CD1c-positive myeloid dendritic cell (primary cell): ENCODE measurements around the gene SOCS1.

Source experiments
- DNase-seq: peaks from one replicate; pipeline ENCODE4 v3.0.0-alpha.2; 2016; ENCODE audit errors: extremely low spot score

The SOCS1 gene

DNA sequence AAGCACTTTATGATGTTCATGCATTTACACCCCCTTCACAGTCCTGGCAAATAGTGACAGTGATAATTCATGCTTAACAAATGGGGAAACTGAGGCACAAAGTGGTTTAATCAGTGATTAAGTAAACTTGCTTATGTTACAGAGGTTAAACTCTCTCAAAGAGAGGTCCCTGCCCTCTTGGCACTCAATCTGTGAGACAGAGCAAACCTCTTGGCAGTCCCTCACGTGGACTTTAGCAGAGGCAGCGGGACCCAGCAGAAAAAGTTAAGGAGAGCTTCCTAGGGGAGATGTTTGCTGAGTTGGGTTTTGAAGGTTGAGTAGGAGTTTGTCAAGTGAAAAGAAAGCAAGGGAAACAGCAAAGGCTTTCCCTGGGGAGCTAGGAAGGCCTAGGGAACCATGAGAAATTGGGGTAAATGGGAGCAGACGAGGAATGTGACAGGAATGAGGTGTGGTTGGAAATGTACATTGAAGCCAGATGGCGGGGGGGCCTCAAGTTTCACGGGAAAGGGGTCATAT lies 10.7 kb downstream of the SOCS1 start:
- DNase-seq = no peak

DNA sequence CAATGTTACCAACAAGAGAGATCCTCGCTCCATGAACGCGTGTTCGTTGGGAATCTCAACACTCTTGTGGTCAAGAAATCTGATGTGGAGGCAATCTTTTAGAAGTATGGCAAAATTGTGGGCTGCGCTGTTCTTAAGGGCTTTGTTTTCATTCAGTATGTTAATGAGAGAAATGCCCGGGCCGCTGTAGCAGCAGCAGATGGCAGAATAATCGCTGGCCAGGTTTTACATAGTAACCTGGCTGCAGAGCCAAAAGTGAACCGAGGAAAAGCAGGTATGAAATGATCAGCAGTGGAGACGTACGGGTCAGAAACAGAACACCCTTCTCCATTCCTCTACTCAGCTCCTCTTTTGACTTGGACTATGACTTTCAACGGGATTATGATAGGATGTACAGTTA lies 13.3 kb downstream of the SOCS1 start:
- DNase-seq = no peak

DNA sequence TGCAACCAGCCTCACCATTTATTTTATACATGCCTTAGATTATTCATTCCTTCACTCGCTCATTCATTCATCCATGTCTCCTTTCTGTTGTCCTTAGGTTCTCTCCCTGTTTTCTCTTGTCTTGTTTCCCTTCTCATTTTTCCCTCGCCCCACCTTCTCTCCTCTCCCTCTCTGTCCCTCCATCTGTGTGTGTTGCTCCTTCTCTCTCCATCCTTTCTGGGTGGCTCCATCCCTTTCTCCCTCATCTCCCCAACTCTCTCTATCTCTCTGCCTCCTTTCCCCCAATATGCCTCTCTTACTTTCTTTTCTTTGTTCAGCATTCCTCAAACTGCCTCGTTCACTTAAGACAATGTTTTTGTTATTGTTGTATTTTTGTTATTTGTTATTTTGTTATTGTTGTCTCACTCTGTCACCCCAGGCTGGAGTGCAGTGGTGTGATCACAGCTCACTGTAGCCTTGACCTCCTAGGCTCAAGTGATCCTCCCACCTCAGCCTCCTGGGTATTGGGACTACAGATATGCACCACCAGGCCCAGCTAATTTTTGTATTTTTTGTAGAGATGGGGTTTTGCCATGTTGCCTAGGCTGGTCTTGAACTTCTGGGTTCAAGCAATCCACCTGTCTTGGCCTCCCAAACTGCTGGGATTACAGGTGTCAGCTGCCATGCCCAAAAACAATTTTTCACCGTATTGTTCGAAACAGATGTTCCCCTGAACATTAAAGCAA lies 14.4 kb downstream of the SOCS1 start:
- DNase-seq = no peak

- no peak for DNase-seq
Observed at GRCh38 chr16:11240636-11241473, 15.1 kb downstream of the SOCS1 start.

- no peak for DNase-seq
Observed at GRCh38 chr16:11239644-11240632, 16.1 kb downstream of the SOCS1 start.

DNA sequence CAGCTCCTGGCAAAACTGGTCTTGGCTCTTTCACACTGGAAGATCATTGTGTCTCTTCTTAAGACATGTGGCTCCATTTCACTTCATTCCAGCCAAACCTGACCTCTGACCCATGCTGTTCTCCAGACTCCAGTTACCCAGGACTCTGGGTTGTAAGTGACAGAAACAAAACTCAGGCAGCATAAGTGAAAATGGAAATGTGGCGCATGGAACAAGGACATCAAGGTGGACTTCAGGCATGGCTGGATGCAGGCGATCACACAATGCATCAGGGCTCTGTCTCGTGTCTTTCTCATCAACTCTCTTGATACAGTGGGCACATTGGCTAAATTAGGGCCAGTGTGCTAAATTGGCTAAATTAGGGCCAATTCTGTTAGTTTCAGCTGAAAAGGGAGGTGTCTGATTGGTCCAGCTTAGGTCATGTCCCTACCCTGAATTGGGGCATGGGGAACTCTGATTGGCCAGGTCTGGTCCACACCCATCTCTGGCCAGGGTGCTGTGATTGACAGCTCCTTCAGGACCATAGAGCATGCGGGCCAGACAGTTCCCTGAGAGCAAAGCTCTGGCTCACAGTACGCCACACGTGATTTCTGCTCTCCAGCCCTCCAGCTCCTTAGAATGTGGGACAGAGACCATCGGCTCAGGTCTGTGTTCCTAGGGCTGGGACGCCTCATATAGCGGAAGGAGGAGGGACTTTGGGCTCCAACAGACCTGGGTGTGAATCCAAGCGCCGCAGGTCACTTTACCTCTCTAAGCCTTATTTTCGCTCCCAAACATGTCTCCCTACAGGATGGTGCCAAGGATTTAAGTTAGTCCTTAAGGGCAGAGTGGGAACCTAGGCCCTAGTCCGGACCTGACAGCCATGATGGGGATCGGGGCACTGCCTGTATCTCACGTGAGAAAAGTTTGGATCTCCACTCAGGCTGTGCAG lies 17.5 kb downstream of the SOCS1 start:
- no peak for DNase-seq

DNA sequence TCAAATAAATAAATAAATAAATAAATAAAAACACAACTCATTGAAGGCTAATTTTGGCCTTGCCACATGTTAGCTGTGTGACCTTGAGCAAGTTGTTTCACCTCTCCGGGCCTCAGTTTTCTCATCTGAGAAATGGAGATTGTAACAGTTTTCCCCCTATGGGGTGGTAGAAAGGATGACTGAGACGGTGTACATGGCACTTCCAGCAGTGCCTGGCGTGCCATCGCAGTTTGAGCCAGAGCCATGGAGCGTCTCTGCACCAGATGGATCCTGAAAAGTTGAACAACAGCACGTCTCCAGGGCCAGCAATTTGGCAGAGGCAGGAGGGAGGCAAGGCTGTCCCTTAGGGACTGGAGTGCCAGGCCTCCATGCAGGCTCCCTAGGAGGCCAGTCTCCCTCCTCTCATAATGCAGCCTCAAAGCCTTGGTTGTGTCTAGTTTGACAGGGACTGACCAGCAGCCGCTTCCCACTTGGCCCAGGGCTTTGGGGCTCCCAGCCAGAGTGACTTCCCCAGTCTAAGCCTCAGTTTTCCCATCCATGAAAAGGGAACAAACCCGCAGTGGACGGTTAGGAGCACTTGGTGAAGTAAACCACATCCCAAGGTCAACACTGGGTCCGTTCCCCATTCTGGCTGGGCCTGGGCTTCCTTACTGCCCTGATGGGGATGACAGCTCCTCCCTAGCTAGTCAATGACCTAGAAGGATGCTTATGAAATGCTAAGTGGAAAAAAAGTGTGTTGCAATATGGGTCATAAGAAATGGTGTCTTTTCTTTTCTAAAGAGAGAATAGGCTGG lies 19.3 kb downstream of the SOCS1 start:
- peak; percentile 81 for DNase-seq

- no peak for DNase-seq
Observed at GRCh38 chr16:11235703-11235991, 20.4 kb downstream of the SOCS1 start.

DNA sequence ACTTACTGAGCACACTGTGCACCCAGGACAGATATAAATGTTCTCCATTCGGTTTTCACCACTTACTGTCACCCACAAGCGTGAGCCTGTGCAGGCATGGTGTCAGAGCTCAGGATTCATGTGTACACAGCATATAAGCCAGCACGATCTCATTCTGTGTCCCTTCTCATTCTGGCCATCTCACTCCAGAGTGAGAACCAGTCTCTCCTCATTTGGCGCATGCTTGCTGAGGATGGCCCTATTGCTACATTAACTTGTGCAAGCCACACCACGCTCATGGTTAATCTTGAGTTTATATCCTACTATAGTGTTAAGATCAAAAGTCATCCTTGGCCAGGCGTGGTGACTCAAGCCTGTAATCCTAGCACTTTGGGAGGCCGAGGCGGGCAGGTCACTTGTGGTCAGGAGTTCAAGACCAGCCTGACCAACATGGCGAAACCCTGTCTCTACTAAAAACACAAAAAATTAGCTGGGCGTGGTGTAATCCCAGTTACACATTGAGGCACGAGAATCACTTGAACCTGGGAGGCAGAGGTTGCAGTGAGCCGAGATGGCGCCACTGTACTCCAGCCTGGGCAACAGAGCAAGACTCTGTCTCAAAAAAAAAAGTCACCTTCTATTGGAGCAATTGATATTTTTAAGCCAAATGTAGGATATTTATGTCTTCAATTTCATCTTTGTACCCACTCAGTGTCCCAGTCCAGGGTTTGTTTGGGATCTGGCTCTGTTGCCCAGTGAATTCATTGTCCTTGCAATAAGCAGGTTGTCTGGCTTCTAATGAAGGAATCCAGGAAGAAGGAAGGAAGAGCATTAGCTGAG lies 20.9 kb downstream of the SOCS1 start:
- peak; percentile 28 for DNase-seq

GRCh38 chr16:11233727-11234376 lies 22.2 kb downstream of the SOCS1 start:
- DNase-seq = peak; percentile 28

GRCh38 chr16:11232852-11233726 lies 22.9 kb downstream of the SOCS1 start:
- DNase-seq = peak; percentile 75

- no peak for DNase-seq
Observed at GRCh38 chr16:11232302-11232851, 23.6 kb downstream of the SOCS1 start.

DNA sequence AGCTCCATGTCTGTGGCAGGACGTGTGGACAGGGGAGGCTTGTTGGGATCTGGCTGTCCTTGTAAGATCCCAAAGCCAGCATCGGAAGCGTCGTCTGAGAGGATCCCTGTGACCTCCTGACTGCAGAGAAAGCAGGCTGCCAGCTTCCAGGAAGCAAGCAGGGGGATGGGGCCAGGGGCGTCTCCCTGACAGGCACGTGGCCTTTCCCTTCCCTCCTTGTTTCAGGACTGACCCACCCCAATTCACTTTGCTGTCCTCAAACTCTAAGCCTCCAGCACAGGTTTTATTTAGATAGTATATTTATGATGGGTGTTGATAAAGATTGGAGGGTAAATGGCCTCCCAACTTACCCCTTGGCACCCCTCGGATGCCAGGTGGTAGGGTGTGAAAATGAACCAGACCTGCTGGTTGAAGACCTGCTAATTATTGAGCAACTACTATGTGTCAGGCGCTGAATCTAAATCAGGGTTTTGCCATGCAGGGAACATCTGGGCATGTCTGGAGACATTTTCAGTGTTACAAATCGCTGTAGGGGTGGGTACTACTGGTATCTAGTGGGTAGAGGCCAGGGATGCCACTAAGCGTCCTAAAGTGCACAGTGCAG lies 24.5 kb downstream of the SOCS1 start:
- no peak for DNase-seq

DNA sequence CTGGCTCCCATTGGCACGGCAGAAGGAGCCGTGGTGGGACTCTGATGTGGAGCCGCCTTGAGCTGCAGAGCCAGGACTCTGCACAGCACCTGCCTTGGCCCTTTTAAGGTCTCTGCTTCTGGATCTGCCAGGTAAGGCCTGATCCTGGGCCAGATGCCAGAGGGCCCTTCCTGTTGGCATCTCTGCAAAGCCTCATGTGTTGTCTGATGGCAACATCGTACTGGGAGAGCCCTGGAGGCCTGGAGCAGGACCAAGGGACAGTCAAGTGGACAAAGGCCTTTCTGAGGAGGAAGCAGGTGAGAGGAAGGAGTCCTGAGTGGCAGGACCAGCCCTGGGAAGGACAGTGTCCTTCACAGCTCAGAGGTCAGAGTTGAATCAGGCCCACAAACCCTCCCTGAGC lies 26.1 kb downstream of the SOCS1 start:
- no peak for DNase-seq

DNA sequence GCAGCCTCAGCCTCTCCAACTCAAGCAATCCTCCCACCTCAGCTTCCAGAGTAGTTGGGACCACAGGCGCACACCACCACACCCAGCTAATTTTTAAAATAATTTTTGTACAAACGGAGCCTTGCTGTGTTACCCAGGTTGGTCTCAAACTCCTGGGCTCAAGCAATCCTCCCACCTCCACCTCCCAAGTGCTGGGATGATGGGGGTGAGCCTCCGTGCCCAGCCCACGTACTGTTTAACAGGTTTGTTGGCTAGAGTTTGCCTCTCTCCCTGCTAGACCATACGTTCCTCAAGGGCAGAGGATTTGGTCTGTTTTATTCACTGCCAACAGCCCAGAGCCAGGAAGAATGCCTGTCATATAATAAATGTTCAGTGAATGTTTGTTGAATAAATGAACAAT lies 26.6 kb downstream of the SOCS1 start:
- no peak for DNase-seq

DNA sequence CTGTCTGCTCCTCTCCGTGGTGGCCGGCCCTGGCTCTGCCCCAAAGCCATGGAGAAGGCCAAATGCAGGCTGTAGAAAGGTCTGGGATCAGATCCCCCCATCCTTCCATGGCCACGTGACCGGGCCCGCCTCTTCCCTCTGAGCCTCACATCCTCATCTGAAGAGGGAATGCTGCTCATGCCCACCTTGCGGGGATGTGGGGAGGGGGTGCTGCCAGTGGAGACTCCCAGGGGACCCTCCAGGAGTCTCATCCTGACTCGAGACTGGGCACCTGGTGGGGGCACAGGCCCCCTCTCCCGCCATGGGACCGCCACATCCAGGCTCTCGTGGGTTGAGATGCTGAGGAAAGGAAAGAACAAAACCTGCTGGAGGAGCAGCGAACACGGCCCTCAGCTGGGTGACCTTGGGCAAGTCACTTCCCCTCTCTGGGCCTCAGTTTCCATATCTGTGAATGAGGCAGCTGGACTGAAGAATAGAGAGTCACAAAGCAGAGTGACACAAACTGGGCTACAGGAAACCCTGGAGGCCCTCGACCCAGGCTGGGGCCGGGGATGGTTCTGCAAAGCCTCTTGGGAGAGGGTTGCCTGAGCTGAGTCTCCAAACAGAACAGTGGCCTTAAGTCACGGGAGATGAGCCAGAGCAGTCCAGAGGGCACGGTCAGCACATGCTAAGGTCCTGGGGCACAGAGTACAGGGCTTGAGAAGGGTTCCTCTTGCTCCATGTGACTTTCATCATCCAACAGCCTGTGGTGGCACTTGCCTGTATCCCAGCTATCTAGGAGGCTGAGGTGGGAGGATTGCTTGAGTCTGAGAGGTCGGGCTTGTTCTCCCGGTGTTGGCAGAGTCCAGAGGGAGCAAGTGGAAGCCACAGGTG lies 30.1 kb downstream of the SOCS1 start:
- DNase-seq = no peak
